Measurements from ENCODE around the gene CBLC.

GRCh38 chr19:44742330-44743061 lies 35.2 kb upstream of the CBLC start:
- no peak for TF ChIP-seq CTCF (IDR thresholded peaks at IDR 0.05)
- TF ChIP-seq POLR2A (IDR thresholded peaks at IDR 0.05), result peak in 1 of 2 donors; percentile 1
